Activated T-helper 17 cell treated with anti-CD3 and anti-CD28 coated beads, Interleukin-2, amount 50 U/mL, for 72 hours (primary cell): ENCODE measurements around the gene ARHGAP10. TPM values are rescaled to one million over a fixed set of nuclear protein-coding genes. Genes with fewer than 3 reads are reported as not detected.

Experiments
- ATAC-seq: fragments of 150-1000 bp; cut with Tn5 transposase; replicated peaks from 2 replicates; pipeline ENCODE4 v1.10.0; 2021; ENCODE audit warnings: mild to moderate bottlenecking, moderate library complexity
- H3K27ac Mint-ChIP-seq: one replicate; pipeline ENCODE4 v1.8.0; 2022; ENCODE audit warnings: mixed read lengths
- H3K27me3 Mint-ChIP-seq: one replicate; pipeline ENCODE4 v1.8.0; 2022; ENCODE audit warnings: mixed read lengths
- H3K36me3 Mint-ChIP-seq: one replicate; pipeline ENCODE4 v1.8.0; 2022; ENCODE audit warnings: low read depth, mild to moderate bottlenecking, mixed read lengths
- H3K4me1 Mint-ChIP-seq: one replicate; pipeline ENCODE4 v1.8.0; 2022; ENCODE audit warnings: mixed read lengths
- H3K4me3 Mint-ChIP-seq: one replicate; pipeline ENCODE4 v1.8.0; 2022; ENCODE audit warnings: mild to moderate bottlenecking, mixed read lengths
- H3K9me3 Mint-ChIP-seq: one replicate; pipeline ENCODE4 v1.8.0; 2022; ENCODE audit warnings: mixed read lengths
- total RNA-seq, 2 donors: library from RNA; stranded (reverse); gene quantifications; one replicate each; pipeline ENCODE4 v1.2.3, GENCODE V29; 2022

Gene ARHGAP10
- total RNA-seq, 2 donors from 2014 or later = 11.1 to 14.7 TPM

DNA sequence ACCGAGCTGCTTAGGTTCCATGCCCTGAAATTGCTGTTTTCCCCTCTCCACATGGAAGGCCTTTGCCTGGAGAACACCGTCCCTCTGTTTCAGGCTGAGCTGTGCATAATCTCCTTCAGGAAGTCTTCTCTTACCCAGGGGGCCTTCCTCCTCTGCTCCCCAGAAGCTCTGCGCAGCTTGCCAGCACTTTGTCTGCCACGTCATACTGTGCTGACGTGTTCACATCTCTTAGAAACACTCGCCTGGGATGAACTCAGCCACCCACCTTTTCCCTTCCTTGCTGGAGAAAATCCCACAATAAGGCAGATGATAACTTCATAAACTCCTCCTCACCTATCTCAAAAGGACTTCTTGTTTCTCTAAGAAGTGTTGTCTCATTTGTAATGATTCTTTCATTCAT, 110.7 kb downstream of the ARHGAP10 start:
- Mint-ChIP-seq H3K27ac (no peak overlapping the region), H3K9me3 (no peaks in the 10 kb centered on the region), H3K4me3 (no peak overlapping the region), H3K27me3 (no peaks in the 10 kb centered on the region), H3K4me1 (peaks cover 7% of the 10 kb centered on the region), H3K36me3 (peaks cover 5% of the 10 kb centered on the region)
- no peak for ATAC-seq

DNA sequence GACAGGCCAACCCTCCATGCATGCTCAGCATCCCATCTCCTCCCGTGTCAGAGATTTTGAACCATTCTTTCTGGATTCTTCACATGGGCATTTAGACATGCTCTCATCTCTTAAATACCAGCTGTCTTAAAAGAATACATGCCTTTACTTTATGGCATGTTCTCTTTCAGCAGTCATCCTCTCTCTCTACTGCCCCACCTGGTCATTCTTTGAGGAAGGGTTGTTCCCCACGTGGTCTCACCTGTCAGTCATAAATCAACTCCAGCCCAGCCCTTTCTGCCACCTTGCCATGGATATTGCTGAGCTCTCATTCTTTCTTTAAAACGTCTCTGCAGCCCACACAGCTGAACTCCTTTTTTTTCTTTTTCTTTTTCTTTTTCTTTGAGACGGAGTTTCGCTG, 111.3 kb downstream of the ARHGAP10 start:
- H3K27ac Mint-ChIP-seq = no peak overlapping the region
- H3K36me3 Mint-ChIP-seq = peaks cover 11% of the 10 kb centered on the region
- no peak overlapping the region for H3K4me3 Mint-ChIP-seq
- H3K4me1 Mint-ChIP-seq = peaks cover 7% of the 10 kb centered on the region
- no peak for ATAC-seq
- no peaks in the 10 kb centered on the region for H3K9me3 Mint-ChIP-seq
- H3K27me3 Mint-ChIP-seq = no peaks in the 10 kb centered on the region

DNA sequence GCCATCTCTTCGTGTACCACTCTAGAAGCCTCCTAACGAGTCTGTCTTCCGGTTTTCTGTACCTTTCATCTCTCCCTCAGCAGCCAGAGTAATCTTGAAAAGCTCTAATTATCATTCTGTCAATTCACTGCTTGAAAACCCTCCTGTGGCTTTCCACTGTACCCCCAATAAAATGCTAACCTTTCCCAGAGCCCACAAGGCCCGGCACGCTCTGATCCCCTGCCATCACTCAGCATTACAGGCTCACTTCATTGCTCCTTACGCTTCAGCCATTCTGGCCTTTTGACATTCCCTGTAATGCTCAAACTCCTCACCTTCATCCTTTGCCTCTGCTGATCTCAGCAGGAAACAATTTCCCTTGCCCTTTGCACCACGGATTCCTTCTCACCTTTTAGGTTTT, 112.9 kb downstream of the ARHGAP10 start:
- Mint-ChIP-seq H3K9me3 (no peaks in the 10 kb centered on the region), H3K4me1 (peaks cover 7% of the 10 kb centered on the region), H3K4me3 (no peak overlapping the region), H3K27ac (no peak overlapping the region), H3K36me3 (peaks cover 20% of the 10 kb centered on the region), H3K27me3 (no peaks in the 10 kb centered on the region)
- no peak for ATAC-seq

DNA sequence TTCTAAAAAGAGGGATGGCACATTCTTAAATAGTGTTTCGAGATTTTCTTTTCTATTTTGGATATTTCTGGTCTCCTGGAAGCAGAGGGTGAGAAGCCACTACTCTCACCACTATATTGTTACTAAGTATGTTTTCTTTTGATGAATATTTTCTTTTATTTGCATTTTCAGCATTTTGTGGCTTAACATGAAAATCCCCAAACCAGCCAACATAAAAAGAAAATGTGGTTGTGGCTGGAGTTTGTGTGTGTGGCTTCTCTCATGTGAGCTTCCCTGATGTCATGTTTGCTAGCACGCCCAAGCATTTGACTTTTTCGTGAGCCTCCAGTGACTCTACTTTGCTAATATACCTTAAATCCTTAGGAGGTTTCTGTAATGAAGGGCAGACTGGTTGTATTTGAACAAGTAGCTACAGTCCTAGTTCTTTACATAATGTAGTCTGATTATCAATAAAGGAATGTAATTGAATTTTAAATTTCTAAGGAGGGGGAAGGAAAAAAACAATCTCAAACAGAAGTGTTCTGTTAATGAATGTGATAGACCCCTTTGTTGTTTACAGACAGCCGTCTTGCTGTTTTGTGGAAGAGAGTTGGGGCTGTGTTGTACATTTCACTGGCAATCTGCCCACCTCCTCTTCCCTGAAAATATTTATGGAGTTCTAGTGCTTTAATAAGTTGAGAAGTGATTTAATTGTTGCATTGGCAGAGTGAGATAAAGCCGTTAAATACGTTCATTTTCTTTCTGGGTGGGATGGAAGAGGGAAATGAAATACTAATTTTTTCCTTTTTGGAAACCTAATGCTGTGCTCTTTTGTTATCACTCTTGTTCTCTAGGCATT, 114.6 kb downstream of the ARHGAP10 start:
- Mint-ChIP-seq H3K27me3 (no peaks in the 10 kb centered on the region), H3K9me3 (no peaks in the 10 kb centered on the region), H3K4me3 (no peak overlapping the region), H3K36me3 (peaks cover 20% of the 10 kb centered on the region), H3K4me1 (peaks cover 7% of the 10 kb centered on the region), H3K27ac (no peak overlapping the region)
- ATAC-seq = peak; percentile 88

DNA sequence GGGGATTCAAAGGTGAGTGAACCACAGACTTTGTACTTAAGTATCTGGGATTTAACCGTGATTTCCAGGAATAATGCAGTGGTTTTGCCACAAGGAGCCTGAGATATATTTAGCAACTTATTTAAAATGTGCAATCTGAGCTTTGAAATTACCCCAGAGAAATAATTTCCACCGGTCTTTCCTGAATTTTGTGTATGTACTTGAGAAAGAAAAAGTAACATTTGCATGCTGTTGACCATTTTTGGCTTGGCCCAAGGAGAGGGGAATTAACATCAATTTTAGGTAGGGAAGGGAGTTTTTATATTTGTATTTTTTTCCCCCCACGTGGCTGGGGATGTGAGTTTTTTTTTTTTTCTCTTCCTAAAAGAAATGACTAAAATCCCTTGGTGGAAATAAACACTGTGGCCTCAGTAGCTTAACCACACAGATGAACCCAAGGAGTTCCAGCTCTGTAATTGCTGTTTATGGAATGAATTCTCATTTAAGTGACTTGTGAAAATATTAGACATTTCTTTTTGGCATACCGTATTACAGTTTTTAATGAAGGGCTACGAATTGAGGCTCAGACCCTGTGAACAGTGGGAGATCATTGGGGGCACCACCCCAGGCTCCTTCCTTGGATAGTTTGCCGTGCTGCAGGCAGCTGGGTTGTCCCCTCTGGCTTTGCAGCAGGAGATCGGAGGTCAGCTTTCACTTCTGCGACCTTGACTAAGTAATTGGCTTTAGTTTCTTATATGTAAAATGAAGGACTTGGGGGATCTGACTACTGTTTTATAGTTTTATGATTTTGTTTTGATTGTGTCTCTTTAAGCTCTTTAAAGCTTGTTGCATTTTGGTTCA, 116.1 kb downstream of the ARHGAP10 start:
- no peak overlapping the region for H3K4me3 Mint-ChIP-seq
- H3K9me3 Mint-ChIP-seq = no peaks in the 10 kb centered on the region
- no peak overlapping the region for H3K27ac Mint-ChIP-seq
- no peak for ATAC-seq
- H3K36me3 Mint-ChIP-seq = peaks cover 20% of the 10 kb centered on the region
- H3K27me3 Mint-ChIP-seq = no peaks in the 10 kb centered on the region
- peaks cover under 1% of the 10 kb centered on the region for H3K4me1 Mint-ChIP-seq

DNA sequence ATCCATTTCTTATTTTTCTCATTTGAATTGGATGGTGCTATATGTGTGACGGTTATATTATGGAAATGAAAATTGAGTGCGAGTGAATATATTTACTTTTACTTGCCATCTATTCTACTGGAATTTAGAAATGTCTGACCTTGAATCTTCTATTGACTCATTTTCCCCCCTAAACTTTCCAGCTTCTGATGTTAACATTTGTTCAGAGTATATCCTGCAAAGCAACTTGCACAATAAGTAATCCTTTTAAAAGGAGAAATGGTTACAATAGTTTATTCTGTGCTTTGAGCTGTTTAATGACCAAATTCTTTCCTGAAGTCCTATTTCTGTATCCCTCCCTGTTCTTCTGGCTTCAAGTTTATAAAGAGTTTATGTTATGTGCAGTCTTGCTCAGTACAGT, 116.7 kb downstream of the ARHGAP10 start:
- Mint-ChIP-seq H3K4me1 (no peaks in the 10 kb centered on the region), H3K27me3 (no peaks in the 10 kb centered on the region), H3K27ac (no peak overlapping the region), H3K9me3 (no peaks in the 10 kb centered on the region), H3K4me3 (no peak overlapping the region), H3K36me3 (peaks cover 20% of the 10 kb centered on the region)
- no peak for ATAC-seq

DNA sequence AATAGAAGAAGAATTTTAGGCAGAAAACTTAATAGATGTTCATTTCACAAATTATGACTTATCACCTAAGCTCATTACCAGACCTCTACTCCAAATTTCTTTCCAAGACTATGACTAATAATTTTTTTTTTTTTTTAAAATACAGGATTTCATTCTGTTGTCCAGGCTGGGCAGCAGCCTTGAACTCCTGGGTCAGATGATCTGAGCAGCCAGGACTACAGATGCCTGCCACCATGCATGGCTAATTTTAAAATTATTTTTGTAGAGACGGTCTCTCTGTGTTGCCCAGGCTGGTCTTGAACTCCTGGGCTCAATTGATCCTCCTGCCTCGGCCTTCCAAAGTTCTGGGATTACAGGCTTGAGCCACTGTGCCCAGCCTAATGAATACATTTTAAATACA, 119.2 kb downstream of the ARHGAP10 start:
- H3K4me1 Mint-ChIP-seq = no peaks in the 10 kb centered on the region
- no peak for ATAC-seq
- no peak overlapping the region for H3K27ac Mint-ChIP-seq
- no peaks in the 10 kb centered on the region for H3K27me3 Mint-ChIP-seq
- no peak overlapping the region for H3K4me3 Mint-ChIP-seq
- no peaks in the 10 kb centered on the region for H3K9me3 Mint-ChIP-seq
- peaks cover 20% of the 10 kb centered on the region for H3K36me3 Mint-ChIP-seq

DNA sequence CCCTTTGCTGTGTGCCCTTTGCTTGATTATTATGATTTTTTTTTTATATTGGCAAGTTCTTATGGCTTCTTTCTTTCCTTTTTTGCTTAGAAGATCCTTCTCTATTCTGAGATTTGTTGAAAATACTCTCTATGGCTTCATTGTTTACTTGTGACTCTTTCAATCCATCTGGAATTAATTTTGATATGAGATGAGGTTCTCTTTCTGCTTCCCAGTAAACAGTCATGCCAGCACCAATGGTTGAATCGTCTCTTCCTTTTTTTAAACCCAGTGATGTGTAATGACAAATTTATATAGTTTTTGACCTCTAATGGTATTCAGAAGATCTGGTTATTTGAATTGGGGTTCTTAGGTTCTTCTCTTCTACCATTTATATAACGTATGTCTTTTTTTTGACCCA, 121.8 kb downstream of the ARHGAP10 start:
- ATAC-seq = no peak
- Mint-ChIP-seq H3K27me3 (no peaks in the 10 kb centered on the region), H3K36me3 (peaks cover 4% of the 10 kb centered on the region), H3K4me3 (no peak overlapping the region), H3K27ac (no peak overlapping the region), H3K9me3 (no peaks in the 10 kb centered on the region), H3K4me1 (no peaks in the 10 kb centered on the region)

DNA sequence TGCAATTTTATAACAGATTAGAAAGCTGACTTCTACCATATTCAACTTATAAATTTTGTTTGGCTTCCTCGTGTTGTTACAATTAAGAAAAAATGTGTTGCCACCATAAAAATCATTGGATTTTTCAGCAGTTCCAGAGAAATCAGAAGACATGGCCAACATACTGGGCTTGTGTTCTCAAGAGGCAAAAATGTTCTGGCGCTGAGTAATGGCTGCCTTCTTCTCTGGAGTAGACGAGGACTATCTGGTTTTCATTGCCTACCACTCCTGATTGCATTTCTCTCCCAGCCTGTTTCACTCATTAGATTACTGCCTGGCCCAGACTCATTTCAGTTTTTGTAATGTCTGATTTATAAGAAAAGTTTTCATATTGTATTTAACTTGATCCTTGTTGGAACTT, 122.3 kb downstream of the ARHGAP10 start:
- no peaks in the 10 kb centered on the region for H3K36me3 Mint-ChIP-seq
- H3K4me1 Mint-ChIP-seq = no peaks in the 10 kb centered on the region
- no peak overlapping the region for H3K4me3 Mint-ChIP-seq
- no peak for ATAC-seq
- no peaks in the 10 kb centered on the region for H3K9me3 Mint-ChIP-seq
- no peaks in the 10 kb centered on the region for H3K27me3 Mint-ChIP-seq
- no peak overlapping the region for H3K27ac Mint-ChIP-seq

DNA sequence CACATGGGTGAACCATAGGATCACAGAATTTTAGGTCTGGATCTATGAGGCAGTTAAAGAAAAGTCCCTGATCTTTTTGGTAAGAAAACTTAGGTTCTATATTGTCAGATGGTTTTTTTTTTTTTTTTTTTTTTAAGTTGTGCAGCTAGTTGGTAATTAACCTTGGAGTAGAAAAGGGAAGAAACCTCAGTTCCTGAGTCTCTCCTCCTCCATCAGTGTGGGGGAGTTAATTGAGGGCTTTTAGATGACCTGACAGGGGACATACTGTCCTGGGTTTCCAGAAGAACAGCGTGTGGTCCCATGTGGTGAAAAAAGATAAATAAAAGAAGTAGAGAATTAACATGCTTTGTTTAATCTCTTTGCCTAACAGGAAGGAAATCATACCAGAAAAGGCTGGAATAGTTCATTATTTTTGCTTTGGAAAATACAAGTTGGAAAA, 123.7 kb downstream of the ARHGAP10 start:
- H3K36me3 Mint-ChIP-seq = no peaks in the 10 kb centered on the region
- no peak for ATAC-seq
- H3K4me1 Mint-ChIP-seq = no peaks in the 10 kb centered on the region
- H3K4me3 Mint-ChIP-seq = no peak overlapping the region
- H3K27me3 Mint-ChIP-seq = no peaks in the 10 kb centered on the region
- H3K27ac Mint-ChIP-seq = no peak overlapping the region
- H3K9me3 Mint-ChIP-seq = no peaks in the 10 kb centered on the region

DNA sequence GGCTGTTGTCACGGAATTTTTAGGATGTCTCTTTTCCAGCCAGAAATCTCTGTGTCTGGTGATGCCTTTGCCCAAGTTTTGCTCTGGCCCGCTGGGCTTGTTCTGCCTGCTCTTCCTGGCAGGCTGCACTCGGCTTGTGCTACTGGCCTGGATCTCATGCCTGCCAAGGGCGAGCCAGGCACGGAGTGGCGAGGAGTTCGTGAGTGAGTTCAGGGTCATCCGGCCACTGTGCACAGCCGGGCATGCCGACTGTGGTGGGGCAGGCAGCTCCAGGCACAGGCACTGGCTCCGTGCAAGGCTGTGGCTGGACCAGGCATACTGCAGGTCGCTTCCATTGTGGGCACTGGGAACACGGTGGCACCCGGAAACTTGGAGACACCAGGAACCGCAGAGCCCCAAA, 129.1 kb downstream of the ARHGAP10 start:
- Mint-ChIP-seq H3K27me3 (no peaks in the 10 kb centered on the region), H3K4me3 (no peak overlapping the region), H3K4me1 (peaks cover 10% of the 10 kb centered on the region), H3K27ac (no peak overlapping the region), H3K36me3 (no peaks in the 10 kb centered on the region), H3K9me3 (no peaks in the 10 kb centered on the region)
- ATAC-seq = no peak

DNA sequence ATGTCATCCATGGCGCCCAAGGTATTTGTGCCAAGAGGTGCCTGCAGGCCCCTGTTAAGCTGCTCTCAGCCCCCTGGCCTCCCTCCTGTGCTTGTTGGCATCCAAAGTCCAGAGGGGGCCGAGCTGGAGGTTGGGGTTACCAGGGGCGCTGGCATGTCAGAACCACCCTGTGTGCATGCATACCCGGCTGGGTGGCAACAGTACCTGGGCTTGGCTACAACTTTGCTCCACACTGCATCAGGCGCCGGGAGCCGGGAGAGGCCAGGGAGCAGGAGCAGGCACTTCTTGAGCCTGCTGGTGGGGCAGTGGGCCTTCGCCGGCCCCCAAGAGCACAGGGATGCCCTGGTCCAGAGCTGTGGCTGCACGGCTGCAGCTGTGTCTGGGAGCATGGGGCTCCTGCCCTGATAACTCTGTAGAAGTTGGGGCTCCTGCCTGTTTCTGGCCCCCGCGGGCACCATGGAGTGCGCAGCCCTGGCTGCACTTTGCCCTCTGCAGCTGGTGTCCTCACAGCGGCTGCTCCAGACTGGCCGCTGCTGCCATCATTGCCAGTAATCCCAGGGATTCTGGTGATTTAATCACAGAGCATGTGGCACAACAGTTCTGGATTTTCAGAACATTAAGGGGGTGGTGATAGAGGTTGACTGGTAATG, 130.3 kb downstream of the ARHGAP10 start:
- no peak overlapping the region for H3K27ac Mint-ChIP-seq
- no peaks in the 10 kb centered on the region for H3K27me3 Mint-ChIP-seq
- peaks cover 9% of the 10 kb centered on the region for H3K36me3 Mint-ChIP-seq
- no peak for ATAC-seq
- no peak overlapping the region for H3K4me3 Mint-ChIP-seq
- peaks cover 10% of the 10 kb centered on the region for H3K4me1 Mint-ChIP-seq
- no peaks in the 10 kb centered on the region for H3K9me3 Mint-ChIP-seq

DNA sequence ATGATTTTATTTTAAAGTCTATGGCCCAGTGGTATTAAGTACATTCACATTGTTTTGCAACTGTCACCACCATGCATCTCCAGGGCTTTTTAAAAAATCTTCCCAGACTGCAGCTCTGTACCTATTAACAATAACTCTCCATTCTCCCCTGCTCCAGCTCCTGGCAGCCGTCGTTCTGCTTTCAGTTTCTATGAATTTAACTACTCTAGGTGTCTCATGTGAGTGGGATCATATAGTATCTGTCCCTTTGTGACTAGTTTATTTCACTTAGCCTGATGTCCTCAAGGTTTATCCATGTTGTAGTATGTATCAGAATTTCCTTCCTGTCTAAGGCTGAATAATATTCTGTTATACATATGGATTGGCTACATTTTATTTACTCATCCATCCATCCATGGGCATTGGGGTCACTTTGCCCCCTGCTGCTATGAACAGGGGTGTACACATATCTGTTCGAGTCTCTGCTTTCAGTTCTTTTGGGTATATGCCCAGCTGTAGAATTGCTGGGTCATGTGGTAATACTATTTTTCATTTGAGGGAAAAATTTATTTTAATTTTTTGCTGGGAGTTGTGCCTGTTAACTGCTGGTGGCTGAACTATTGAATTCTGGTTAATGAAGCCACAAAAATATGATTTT, 131.3 kb downstream of the ARHGAP10 start:
- H3K9me3 Mint-ChIP-seq = no peaks in the 10 kb centered on the region
- H3K27ac Mint-ChIP-seq = peak overlapping the region; percentile 40
- ATAC-seq = peak; percentile 65
- peaks cover 10% of the 10 kb centered on the region for H3K4me1 Mint-ChIP-seq
- H3K4me3 Mint-ChIP-seq = no peak overlapping the region
- H3K27me3 Mint-ChIP-seq = no peaks in the 10 kb centered on the region
- H3K36me3 Mint-ChIP-seq = peaks cover 16% of the 10 kb centered on the region

DNA sequence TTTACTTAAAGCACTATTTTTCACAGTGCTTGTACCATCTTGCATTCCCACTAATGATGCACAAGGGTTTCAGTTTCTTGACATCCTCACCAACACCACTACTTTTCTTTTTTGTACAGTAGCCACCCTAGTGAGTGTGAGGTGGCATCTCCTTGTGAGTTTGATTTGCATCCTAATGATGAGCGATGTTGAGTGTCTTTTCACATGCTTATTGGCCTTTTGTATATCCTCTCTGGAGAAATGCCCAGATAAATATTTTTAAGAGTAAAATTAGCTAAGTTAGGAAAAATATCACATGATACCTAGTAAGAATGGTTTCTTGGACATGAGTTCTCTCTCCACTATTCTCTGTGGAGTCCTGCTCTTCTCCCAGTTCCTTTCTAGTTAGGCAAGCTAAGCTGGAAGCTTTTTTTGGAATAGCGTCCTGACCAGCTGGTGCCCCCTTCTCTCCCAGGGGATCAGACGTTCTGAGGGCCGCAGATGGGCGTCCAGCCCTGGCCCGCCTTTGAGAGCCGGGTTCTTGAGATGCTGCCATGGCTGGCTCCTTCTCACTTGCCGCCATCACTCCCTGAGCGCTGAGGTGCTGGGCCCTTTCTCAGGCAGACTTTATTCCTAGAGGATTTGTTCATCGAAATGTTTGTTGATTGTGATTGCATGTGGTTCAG, 132.1 kb downstream of the ARHGAP10 start:
- no peaks in the 10 kb centered on the region for H3K9me3 Mint-ChIP-seq
- H3K4me1 Mint-ChIP-seq = peaks cover 10% of the 10 kb centered on the region
- H3K27me3 Mint-ChIP-seq = no peaks in the 10 kb centered on the region
- no peak overlapping the region for H3K4me3 Mint-ChIP-seq
- H3K36me3 Mint-ChIP-seq = peaks cover 17% of the 10 kb centered on the region
- ATAC-seq = no peak
- H3K27ac Mint-ChIP-seq = peak overlapping the region; percentile 40
